NCI-H524 treated with DMSO at 0.1 percent for 48 hours (cell line): ENCODE measurements around the gene RUFY4.
A peak's percentile ranks its signal among the peaks of the same experiment; 100 is the strongest.

Source experiments
- DNase-seq: peaks from one replicate; lab custom pipeline; 2025; lab: John Stamatoyannopoulos, UW

The RUFY4 gene, protein sequence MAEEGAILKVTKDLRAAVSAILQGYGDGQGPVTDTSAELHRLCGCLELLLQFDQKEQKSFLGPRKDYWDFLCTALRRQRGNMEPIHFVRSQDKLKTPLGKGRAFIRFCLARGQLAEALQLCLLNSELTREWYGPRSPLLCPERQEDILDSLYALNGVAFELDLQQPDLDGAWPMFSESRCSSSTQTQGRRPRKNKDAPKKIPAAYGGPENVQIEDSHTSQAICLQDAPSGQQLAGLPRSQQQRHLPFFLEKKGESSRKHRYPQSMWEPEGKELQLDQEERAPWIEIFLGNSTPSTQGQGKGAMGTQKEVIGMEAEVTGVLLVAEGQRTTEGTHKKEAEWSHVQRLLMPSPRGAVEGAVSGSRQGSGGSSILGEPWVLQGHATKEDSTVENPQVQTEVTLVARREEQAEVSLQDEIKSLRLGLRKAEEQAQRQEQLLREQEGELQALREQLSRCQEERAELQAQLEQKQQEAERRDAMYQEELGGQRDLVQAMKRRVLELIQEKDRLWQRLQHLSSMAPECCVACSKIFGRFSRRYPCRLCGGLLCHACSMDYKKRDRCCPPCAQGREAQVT

DNA sequence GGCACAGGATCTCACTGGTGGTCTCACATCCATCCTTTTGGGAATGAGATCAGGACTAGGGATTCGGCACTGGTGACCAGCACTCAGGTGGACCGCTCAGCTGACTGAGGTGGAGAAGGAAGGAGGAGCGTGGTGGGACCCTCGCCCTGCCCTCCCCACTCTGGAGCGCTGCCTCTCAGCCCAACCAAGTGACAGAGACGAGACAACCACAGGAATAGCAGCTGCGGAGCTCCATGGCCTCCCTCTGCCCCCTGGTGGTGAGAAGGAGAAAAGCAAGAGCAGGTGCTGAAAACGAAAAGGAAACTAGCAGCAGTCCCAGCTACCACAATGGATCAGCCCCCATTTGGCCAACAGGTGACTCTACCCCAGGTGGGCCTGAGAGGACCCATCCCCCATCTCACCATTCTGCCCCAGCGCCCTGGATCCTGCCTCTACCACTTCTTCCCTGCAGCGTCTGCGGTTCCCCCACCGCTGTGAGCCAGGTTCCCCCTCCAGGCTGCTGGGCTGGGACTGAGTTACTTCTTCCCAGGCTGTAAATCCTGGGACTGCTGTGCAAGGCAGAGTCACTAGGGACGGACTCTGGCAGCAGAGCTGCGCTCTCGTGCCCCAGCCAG is at the start of gene RUFY4:
TSS of gene RUFY4 (plus strand) at position 533 of the 614 bp plus-strand sequence. CDS start 1,353 bp downstream, outside the sequence.
- DNase-seq = peak; percentile 3

- no peak for DNase-seq
Measured at GRCh38 chr2:218019411-218020060, 49.5 kb upstream of the RUFY4 start.

DNA sequence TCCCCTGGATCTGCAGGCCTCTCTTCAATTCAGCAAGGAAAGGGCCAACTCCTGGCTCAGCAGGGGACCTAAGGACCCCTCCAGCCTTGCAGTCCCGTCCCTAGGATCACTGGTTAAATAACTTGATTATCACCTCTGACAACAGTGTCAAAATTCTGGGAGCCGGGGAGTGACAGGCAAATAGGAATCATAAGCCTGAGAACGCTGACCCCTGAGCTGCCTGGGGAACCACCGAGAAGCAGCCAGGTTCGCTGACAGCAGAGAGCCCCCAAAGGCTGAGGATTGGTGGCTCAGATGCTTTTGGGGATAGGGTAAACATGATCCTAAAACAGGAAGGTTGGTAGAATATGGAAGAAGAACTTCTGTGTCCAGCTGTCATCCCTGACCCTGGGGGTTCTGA is 48.8 kb upstream of the RUFY4 start:
- no peak for DNase-seq

DNA sequence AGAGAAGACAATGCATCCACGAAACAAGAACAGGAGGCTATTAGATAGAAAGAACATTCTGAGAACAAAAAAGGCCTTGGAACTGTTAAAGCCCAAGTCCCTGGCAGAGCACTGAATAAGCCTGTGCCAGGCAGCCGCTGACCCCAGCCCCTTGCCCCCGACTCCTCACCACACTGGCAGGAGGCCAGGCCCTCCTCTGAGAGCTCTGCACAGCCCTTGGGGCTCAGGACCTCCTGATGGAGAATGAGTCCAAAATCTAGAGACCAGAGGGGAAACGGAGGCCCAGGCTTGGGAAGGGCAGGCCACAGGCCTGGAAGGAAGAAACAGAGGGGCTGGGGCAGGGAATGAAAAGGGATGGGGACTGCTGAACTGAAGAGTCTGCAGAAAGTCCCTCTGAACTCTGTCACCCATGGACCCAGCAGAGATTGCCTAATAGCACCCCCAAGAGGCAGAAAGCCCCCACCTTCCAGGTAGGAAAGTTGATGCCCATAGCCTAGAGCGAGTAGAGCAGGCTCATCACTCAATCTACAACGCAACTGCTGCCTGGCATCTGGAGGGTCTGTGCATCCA is 48.0 kb upstream of the RUFY4 start:
- no peak for DNase-seq

DNA sequence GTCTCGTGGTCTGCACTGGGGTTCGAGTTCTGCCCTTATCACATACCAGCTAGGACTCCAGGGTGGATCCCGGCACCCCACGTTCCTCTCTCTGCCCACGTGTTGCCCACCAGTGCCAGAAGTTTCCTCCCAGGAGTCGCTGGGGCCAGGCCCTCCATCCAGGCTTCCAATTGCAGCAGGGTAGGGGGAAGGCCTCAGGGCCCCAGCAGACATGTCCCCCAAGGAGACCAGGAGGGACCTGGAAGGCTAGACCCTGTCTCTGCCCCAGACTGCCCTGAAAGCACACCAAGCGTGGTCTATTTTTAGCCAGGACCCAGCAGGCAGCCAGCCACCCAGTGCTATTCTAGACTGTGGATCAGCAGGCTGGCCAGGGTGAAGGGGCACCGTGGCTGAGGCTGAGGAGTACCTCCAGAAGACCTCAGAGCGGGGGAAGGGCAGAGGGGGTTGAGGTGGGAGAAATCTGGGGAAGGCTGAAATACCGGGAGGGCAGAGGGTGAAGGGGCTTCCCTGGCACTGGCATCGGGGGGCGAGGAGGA is 47.4 kb upstream of the RUFY4 start:
- DNase-seq = no peak

DNA sequence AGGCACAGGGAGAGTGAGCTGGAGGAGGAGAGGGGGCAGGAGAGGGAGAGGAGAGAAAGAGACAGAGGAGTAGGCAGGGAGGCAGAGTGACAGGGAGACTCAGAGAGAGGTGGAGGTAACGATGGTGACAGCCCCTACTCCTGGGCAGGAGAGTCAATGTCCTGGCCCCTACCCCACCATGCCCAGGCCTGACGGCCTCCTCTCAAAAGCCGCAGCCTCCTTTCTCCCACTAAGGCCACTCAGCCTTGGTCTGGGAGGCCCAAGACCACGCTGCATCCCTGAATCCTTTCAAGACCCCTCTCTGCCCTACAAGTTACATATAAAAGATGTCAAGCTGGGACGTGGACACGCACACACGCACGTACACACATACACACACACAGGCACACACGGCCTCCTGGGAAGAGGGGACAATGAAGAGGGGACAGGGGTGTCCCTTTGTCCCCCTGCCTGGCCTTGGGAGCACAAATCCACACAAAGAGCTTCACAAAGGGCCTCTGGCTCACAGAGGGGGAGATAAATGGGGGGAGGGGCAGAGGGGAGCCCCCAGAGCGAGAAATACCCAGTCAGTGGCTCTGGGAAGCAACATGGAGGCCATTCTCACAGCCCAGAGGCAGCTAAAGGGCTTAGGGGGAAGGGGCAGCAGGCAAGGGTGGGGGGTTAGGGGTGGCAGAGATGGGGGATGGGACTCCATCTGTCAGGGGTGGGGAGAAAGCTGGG is 46.8 kb upstream of the RUFY4 start:
- DNase-seq = no peak

- no peak for DNase-seq
Measured at GRCh38 chr2:218022851-218023530, 46.1 kb upstream of the RUFY4 start.

GRCh38 chr2:218023636-218024035 is 45.4 kb upstream of the RUFY4 start:
- no peak for DNase-seq

DNA sequence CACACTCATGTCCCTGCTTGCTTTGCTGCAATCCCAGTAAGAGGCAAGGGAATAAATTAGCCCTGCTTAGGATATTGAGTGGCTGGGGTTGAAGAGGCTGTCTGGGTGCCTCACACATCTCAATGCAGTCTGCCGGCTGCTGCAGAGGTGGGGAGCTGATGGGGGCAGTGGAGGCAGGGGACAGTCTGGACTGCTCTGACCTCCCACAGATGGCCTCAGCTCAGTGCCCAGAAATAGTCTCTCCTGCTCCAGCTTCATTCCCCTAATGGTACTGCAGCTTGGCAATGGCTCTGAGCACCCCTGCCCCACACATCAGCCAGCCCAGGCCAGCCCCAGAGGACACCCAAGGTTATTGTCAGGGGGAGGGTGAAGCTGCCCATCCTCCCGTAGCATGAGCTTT is 44.7 kb upstream of the RUFY4 start:
- DNase-seq = no peak

GRCh38 chr2:218024871-218025270 is 44.2 kb upstream of the RUFY4 start:
- DNase-seq = no peak

GRCh38 chr2:218026244-218026643 is 42.8 kb upstream of the RUFY4 start:
- no peak for DNase-seq

DNA sequence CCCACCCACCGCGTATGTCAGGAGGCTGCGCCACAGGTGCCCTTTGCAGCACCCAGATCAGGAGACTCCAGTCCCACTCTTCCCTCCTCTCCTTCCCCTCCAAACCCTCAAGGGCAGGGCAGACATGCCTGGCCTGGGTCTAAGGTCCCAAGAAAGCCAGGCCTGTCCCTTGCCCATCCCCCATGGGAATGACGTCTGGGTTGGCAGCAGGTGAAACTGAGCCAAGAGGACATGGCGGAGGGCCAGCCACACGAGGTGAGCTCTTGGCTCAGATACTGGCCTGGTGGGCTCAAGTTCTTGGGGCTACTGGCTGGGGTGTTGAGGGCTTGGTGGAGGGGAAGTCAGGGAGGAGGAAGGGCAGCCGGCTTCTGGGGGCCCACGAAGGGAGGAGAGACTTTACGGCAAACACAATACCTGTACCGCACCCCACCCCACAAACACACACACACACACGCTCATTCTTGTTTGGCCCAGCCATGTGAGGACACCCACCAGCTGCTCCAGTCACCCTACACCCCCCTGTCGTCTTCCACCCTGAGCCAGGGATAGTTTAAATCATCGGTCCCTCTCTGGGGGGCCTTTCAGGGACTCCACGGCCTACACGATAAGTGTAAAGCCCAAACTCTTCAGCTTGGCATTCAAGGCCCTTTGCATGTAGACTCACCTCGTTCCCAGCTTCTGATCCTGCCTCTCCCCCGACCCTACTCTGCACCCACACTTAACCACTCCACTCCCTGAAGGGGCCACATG is 42.2 kb upstream of the RUFY4 start:
- DNase-seq = no peak

- no peak for DNase-seq
Measured at GRCh38 chr2:218027426-218028188, 41.4 kb upstream of the RUFY4 start.

GRCh38 chr2:218028189-218028495 is 40.9 kb upstream of the RUFY4 start:
- no peak for DNase-seq

DNA sequence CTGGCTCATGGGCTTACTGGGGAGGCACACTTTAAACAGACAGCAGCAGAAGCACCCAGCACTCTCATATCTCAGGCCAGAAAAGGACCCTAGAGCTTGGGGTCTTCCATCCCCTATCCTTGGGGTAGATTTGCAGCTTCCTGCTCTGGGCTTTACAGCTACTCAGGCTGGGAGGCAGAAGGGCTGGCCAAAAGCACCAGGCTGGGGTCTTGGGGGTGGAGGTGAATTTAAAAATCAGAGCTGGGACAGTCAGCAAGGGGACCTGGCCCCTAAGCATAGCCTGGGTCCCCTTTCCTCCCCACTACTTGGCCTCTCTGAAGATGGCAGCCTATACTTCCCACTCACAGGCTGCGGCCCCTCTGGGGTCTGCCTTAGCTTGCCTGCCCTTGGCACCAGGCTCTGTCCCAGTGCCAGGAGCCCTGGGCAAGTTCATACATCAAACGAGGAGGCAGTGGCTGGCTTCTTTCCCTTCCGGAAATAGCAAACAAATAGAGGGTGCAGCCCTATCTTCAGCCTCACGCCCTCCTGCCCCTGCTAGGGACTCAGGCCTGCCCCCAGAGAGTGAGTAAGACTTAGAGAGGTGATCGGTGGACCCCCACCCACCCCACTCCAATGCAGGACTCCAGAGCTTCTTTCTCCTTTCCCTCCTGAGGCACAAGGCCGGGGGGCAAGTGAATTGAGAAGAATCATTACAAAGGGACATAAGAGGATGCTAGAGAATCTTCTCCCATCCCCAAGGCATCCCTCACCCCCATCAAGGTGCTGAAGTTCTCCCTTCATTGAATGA is 40.3 kb upstream of the RUFY4 start:
- DNase-seq = no peak

DNA sequence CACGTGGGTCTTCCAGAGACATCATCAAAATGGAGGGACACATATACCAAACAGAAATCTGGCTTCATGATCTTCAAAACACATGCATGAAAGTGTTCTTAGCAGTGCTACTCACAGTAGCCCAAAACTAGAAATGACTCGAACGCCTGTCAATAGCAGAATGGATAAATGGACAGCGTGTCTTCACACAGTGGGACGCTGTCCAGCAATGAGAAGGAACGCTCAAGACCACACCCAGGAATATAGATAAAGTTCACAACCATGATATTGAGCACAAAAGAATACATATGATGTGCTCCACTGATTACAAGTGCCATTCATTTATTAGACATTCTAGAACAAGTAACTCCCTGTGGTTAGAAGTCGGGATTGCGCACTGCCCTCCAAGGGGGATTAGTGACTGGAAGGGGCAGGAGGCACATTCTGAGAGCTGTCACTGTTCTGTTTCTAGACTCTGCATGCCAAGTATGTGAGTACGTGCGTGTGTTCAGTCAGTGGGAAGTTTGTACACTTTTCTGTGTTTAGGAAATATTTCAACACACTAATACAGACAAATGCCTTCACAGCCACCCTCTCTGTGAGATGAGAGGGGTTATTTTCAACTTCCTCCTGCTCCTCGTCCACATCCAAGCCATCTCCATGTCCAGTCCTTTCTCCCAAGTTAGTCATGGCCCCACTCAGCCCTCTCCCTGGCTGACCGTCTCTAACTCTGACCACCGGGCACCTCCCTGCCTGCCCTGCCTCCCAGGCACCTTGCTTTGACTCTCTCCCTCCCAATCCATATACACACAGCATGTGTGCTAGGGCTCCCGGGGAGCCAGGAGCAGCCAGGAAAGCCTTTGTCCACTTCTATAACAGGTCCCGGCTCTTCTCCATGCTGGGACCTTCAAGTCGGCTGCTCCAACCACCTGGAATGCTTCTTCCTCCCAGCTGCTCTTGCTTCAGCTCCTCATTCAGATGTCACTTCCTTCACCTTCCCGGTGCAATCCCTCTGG is 39.4 kb upstream of the RUFY4 start:
- DNase-seq = no peak

DNA sequence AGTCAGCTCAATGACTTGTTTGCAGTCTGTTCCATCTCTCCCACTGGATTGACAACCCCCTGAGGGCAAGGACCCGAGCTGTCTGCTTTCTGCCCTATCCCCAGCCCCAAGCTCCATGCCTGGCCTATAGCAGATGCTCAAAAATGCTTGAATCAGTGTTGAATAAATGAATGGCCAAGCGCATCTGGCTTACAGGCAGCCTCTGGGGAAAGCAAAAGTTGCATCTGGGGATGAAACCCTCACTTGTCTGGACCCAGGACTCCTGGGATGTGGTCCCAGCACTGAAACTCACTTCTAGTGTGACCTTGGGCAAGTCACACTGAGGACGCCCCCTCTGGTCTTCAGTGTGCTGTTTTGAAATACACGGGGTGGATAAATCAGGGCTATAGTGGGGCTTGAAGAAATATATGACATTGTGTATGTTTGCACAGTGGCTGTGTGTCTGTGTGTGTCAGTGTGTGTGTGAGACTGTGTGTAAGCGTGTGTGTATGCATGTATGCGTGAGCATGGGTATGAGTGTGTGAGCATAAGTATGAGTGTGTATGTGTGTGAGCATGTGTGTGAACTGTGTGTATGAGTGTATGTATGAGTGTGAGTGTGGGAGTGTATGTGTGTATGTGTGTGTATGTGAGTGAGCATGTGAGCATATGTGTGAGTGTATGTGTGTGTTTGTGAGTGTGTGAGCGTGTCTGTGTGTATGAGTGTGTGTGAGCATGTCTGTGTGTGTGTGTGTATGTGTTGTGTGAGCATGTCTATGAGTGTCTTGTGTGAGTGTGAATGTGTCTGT is 38.5 kb upstream of the RUFY4 start:
- no peak for DNase-seq
